Astrocyte (in vitro differentiated cells and primary cell): ENCODE results near the gene WDR86. TPM values are rescaled to one million over a fixed set of nuclear protein-coding genes. Genes with fewer than 3 reads are reported as not detected.

Experiments
- DNase-seq: peaks from one replicate; pipeline ENCODE4 v3.0.0-alpha.2; 2010; ENCODE audit warnings: low read depth
- FAIRE-seq: peaks from 2 replicates; lab custom pipeline; 2011; peaks lifted over from hg19 to GRCh38; lab: Jason Lieb, UNC
- H2AFZ ChIP-seq: 2 replicates; pipeline ENCODE4 v1.6.0; 2012; ENCODE audit warnings: low read depth, low read length, inconsistent platforms
- H3K27ac ChIP-seq: 2 replicates; pipeline ENCODE4 v1.5.1; 2011; ENCODE audit warnings: low read depth, low read length, inconsistent platforms
- H3K27me3 ChIP-seq: 2 replicates; pipeline ENCODE4 v1.6.0; 2011; ENCODE audit warnings: low read length, inconsistent platforms; ENCODE audit not compliant: insufficient read depth
- H3K36me3 ChIP-seq: 2 replicates; pipeline ENCODE4 v1.5.1; 2011; ENCODE audit warnings: low read length, inconsistent platforms; ENCODE audit not compliant: insufficient read depth
- H3K4me1 ChIP-seq: 2 replicates; pipeline ENCODE4 v1.5.1; 2011; ENCODE audit warnings: low read length, inconsistent platforms; ENCODE audit not compliant: insufficient read depth
- H3K4me2 ChIP-seq: 2 replicates; pipeline ENCODE4 v1.6.0; 2012; ENCODE audit warnings: low read length, inconsistent platforms
- H3K4me3 ChIP-seq: 2 replicates; pipeline ENCODE4 v1.5.1; 2011; ENCODE audit warnings: low read depth, mild to moderate bottlenecking, low read length, inconsistent platforms; ENCODE audit not compliant: insufficient read depth
- H3K79me2 ChIP-seq: 2 replicates; pipeline ENCODE4 v1.6.0; 2012; ENCODE audit warnings: mild to moderate bottlenecking, low read length, inconsistent platforms; ENCODE audit not compliant: insufficient read depth
- H3K9ac ChIP-seq: 2 replicates; pipeline ENCODE4 v1.6.0; 2012; ENCODE audit warnings: mild to moderate bottlenecking, low read length, inconsistent platforms
- H3K9me3 ChIP-seq: 2 replicates; pipeline ENCODE4 v1.5.1; 2012; ENCODE audit warnings: low read depth, mild to moderate bottlenecking, low read length, inconsistent platforms; ENCODE audit not compliant: insufficient read depth
- H4K20me1 ChIP-seq: 2 replicates; pipeline ENCODE4 v1.6.0; 2012; ENCODE audit warnings: low read length, inconsistent platforms; ENCODE audit not compliant: insufficient read depth
- H3K27ac Mint-ChIP-seq: one replicate; pipeline ENCODE4 v1.8.0; 2021; ENCODE audit warnings: mild to moderate bottlenecking, mixed read lengths; ENCODE audit not compliant: unreplicated experiment
- H3K27me3 Mint-ChIP-seq: one replicate; pipeline ENCODE4 v1.8.0; 2021; ENCODE audit warnings: low read depth, mixed read lengths; ENCODE audit not compliant: unreplicated experiment
- H3K36me3 Mint-ChIP-seq: one replicate; pipeline ENCODE4 v1.8.0; 2021; ENCODE audit warnings: low read depth, mixed read lengths; ENCODE audit not compliant: unreplicated experiment
- H3K4me1 Mint-ChIP-seq: one replicate; pipeline ENCODE4 v1.8.0; 2021; ENCODE audit warnings: low read depth, mixed read lengths; ENCODE audit not compliant: unreplicated experiment
- H3K4me3 Mint-ChIP-seq: one replicate; pipeline ENCODE4 v1.8.0; 2021; ENCODE audit warnings: mild to moderate bottlenecking, moderate library complexity, mixed read lengths; ENCODE audit not compliant: unreplicated experiment
- H3K9me3 Mint-ChIP-seq: one replicate; pipeline ENCODE4 v1.8.0; 2021; ENCODE audit warnings: mild to moderate bottlenecking, mixed read lengths; ENCODE audit not compliant: unreplicated experiment
- CTCF ChIP-seq: IDR thresholded peaks from 2 replicates; pipeline ENCODE4 v1.5.1; 2011; ENCODE audit warnings: low read depth, mild to moderate bottlenecking, inconsistent platforms, low read length, moderate library complexity; ENCODE audit not compliant: insufficient read depth
- EZH2 ChIP-seq: IDR thresholded peaks from 2 replicates; pipeline ENCODE4 v1.6.1; 2012; ENCODE audit warnings: mild to moderate bottlenecking, low read length, inconsistent platforms; ENCODE audit not compliant: insufficient read depth
- total RNA-seq: library from RNA; stranded (reverse); gene quantifications from 2 replicates; pipeline ENCODE4 v1.2.1, GENCODE V29; 2021

The WDR86 gene
- total RNA-seq, 1 donor from 2014 or later = 3.6 TPM

- no peak overlapping the region for H3K9ac ChIP-seq
- H3K79me2 ChIP-seq = no peaks in the 10 kb centered on the region
- no peaks in the 10 kb centered on the region for H3K9me3 ChIP-seq
- Mint-ChIP-seq H3K4me1 (peaks cover 6% of the 10 kb centered on the region), H3K27ac (no peak overlapping the region), H3K36me3 (no peaks in the 10 kb centered on the region), H3K27me3 (peaks cover 41% of the 10 kb centered on the region), H3K4me3 (no peak overlapping the region), H3K9me3 (peaks cover 2% of the 10 kb centered on the region)
- FAIRE-seq = no peak
- H3K4me1 ChIP-seq = peaks cover 2% of the 10 kb centered on the region
- TF ChIP-seq EZH2 = no peak
- no peak for TF ChIP-seq CTCF
- H3K36me3 ChIP-seq = no peaks in the 10 kb centered on the region
- no peak overlapping the region for H3K27ac ChIP-seq
- DNase-seq = no peak
- no peaks in the 10 kb centered on the region for H4K20me1 ChIP-seq
- no peak overlapping the region for H3K4me3 ChIP-seq
- no peak overlapping the region for H2AFZ ChIP-seq
- H3K27me3 ChIP-seq = peaks cover 11% of the 10 kb centered on the region
- H3K4me2 ChIP-seq = no peak overlapping the region
Measured at GRCh38 chr7:151399906-151400305, 9.9 kb downstream of the WDR86 start.

- Histone ChIP-seq H3K27me3 (peaks cover 11% of the 10 kb centered on the region), H2AFZ (no peak overlapping the region), H3K4me1 (peaks cover 2% of the 10 kb centered on the region), H3K27ac (no peak overlapping the region), H3K4me3 (no peak overlapping the region), H3K9ac (no peak overlapping the region), H3K4me2 (no peak overlapping the region), H3K36me3 (no peaks in the 10 kb centered on the region), H3K79me2 (no peaks in the 10 kb centered on the region), H3K9me3 (no peaks in the 10 kb centered on the region), H4K20me1 (no peaks in the 10 kb centered on the region)
- Mint-ChIP-seq H3K27ac (no peak overlapping the region), H3K27me3 (peaks cover 43% of the 10 kb centered on the region), H3K36me3 (no peaks in the 10 kb centered on the region), H3K9me3 (peaks cover 2% of the 10 kb centered on the region), H3K4me3 (no peak overlapping the region), H3K4me1 (peaks cover 6% of the 10 kb centered on the region)
- no peak for DNase-seq
- TF ChIP-seq CTCF (no peak), EZH2 (peak; percentile 32)
- FAIRE-seq = no peak
Measured at GRCh38 chr7:151399305-151399601, 10.6 kb downstream of the WDR86 start.

- no peak overlapping the region for H3K27ac Mint-ChIP-seq
- no peak for TF ChIP-seq EZH2
- no peak for TF ChIP-seq CTCF
- H3K9me3 Mint-ChIP-seq = peaks cover 2% of the 10 kb centered on the region
- Histone ChIP-seq H4K20me1 (no peaks in the 10 kb centered on the region), H3K9me3 (no peaks in the 10 kb centered on the region), H3K4me1 (no peaks in the 10 kb centered on the region), H3K4me3 (no peak overlapping the region), H2AFZ (no peak overlapping the region), H3K27me3 (peaks cover 14% of the 10 kb centered on the region), H3K9ac (no peak overlapping the region), H3K36me3 (no peaks in the 10 kb centered on the region), H3K4me2 (no peak overlapping the region), H3K79me2 (no peaks in the 10 kb centered on the region), H3K27ac (no peak overlapping the region)
- DNase-seq (no peak), FAIRE-seq (peak; percentile 43)
- peaks cover 46% of the 10 kb centered on the region for H3K27me3 Mint-ChIP-seq
- no peaks in the 10 kb centered on the region for H3K4me1 Mint-ChIP-seq
- H3K4me3 Mint-ChIP-seq = no peak overlapping the region
- no peaks in the 10 kb centered on the region for H3K36me3 Mint-ChIP-seq
Measured at GRCh38 chr7:151398446-151399304, 11.2 kb downstream of the WDR86 start.
